Measurements from ENCODE around the gene SAP30BP. TPM values are rescaled to one million over a fixed set of nuclear protein-coding genes. Genes with fewer than 3 reads are reported as not detected.

The SAP30BP gene
- total and polyA plus RNA-seq, 2 experiments from 2014 or later: 44.9 to 97.9 TPM

DNA sequence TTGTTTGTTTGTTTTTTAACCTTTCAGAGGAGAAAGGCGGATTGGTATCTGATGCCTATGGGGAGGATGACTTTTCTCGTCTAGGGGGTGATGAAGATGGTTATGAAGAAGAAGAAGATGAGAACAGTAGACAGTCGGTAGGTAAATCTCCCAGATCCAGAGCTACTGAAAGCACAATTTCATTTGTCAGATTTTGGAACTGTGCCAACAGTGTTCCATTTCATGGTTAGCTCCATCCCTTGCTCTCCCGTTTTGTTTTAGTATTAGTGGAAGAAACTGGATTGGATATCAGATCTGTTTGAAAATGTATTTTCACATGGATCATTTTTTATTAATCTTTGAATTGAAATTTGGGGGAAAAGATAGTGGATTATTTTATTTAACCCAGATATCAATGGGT is 1.4 kb downstream of the SAP30BP start:
- Histone ChIP-seq H4K20me1 (replicated peaks; ENCODE audit: insufficient read depth) (peaks cover 16% of the 10 kb centered on the region), H3K4me1 (ENCODE audit: insufficient read depth) (peaks cover 14% of the 10 kb centered on the region), H3K79me2 (replicated peaks; ENCODE audit: insufficient read depth) (peaks cover 71% of the 10 kb centered on the region), H3K4me2 (peak overlapping the region; percentile 99), H2AFZ (no peak overlapping the region), H3K36me3 (ENCODE audit: insufficient read depth) (peaks cover 28% of the 10 kb centered on the region), H3K27ac (ENCODE audit: low read depth) (no peak overlapping the region), H3K4me3 (peak overlapping the region; percentile 81), H3K27me3 (ENCODE audit: insufficient read depth) (no peaks in the 10 kb centered on the region), H3F3A (replicated peaks; ENCODE audit: low read depth) (peaks cover 11% of the 10 kb centered on the region), H3K9me2 (ENCODE audit: insufficient read depth) (no peaks in the 10 kb centered on the region)
- Mint-ChIP-seq H3K27me3 (ENCODE audit: insufficient read depth, low read depth, poor library complexity) (no peaks in the 10 kb centered on the region), H3K27ac (no peak overlapping the region), H3K9me3 (no peaks in the 10 kb centered on the region), H3K36me3 (ENCODE audit: low read depth) (peaks cover 46% of the 10 kb centered on the region), H3K4me1 (peaks cover 10% of the 10 kb centered on the region), H3K4me3 (no peak overlapping the region)
- no peak for TF ChIP-seq ZNF331 (CRISPR knock-in tag; IDR thresholded peaks at IDR 0.05; ENCODE audit: low read depth)
- TF ChIP-seq NANOG (IDR thresholded peaks at IDR 0.05; ENCODE audit: borderline replicate concordance): no peak
- no peak for TF ChIP-seq ZNF114 (CRISPR knock-in tag; IDR thresholded peaks at IDR 0.05)
- TF ChIP-seq JUNB (IDR thresholded peaks at IDR 0.05; ENCODE audit: unreplicated experiment): no peak
- TF ChIP-seq CREB1 (CRISPR knock-in tag; IDR thresholded peaks at IDR 0.05; ENCODE audit: low read depth): no peak
- DNase-seq (ENCODE audit: low spot score) (no peak), ATAC-seq (no peak)

DNA sequence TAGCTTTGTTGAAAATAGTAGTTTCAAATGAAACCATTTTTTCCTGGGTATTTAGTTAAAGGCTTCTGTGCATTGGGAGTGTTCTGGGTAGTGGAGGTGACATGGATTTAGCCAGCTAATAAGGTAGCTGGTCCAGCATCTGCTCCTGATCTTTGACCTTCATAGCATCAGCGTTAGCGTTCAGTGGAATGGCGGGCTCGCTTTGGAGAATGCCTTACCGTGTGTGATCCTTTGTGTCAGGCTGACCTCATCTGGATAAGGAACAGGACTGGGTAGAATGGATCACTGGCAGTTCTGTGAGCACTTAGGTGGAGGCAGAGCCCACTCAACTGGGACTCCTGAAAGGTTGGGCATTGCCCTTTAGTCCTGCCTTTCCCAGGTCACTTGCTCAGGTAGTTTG is 3.7 kb downstream of the SAP30BP start:
- H3K4me3 ChIP-seq: no peak overlapping the region
- H4K20me1 ChIP-seq (replicated peaks; ENCODE audit: insufficient read depth): peaks cover 18% of the 10 kb centered on the region
- no peak overlapping the region for H3K4me3 Mint-ChIP-seq
- H3K27ac ChIP-seq (ENCODE audit: low read depth): no peak overlapping the region
- peaks cover 8% of the 10 kb centered on the region for H3K4me1 Mint-ChIP-seq
- H2AFZ ChIP-seq: no peak overlapping the region
- H3F3A ChIP-seq (replicated peaks; ENCODE audit: low read depth): peaks cover 11% of the 10 kb centered on the region
- H3K36me3 Mint-ChIP-seq (ENCODE audit: low read depth): peaks cover 46% of the 10 kb centered on the region
- no peak overlapping the region for H3K4me2 ChIP-seq
- ATAC-seq (no peak), DNase-seq (ENCODE audit: low spot score) (no peak)
- H3K79me2 ChIP-seq (replicated peaks; ENCODE audit: insufficient read depth): peaks cover 69% of the 10 kb centered on the region
- H3K4me1 ChIP-seq (ENCODE audit: insufficient read depth): peaks cover 14% of the 10 kb centered on the region
- peaks cover 5% of the 10 kb centered on the region for H3K27me3 Mint-ChIP-seq (ENCODE audit: insufficient read depth, low read depth, poor library complexity)
- H3K27me3 ChIP-seq (ENCODE audit: insufficient read depth): no peaks in the 10 kb centered on the region
- no peak overlapping the region for H3K27ac Mint-ChIP-seq
- H3K9me2 ChIP-seq (ENCODE audit: insufficient read depth): no peaks in the 10 kb centered on the region
- peaks cover 28% of the 10 kb centered on the region for H3K36me3 ChIP-seq (ENCODE audit: insufficient read depth)
- H3K9me3 Mint-ChIP-seq: no peaks in the 10 kb centered on the region
- TF ChIP-seq EZH2 (IDR thresholded peaks at IDR 0.05; ENCODE audit: low read depth, unreplicated experiment) (no peak), STAT1 (IDR thresholded peaks at IDR 0.05; ENCODE audit: unreplicated experiment) (no peak), EZH2phosphoT487 (IDR thresholded peaks at IDR 0.05; ENCODE audit: unreplicated experiment) (no peak), REST (IDR thresholded peaks at IDR 0.05; ENCODE audit: unreplicated experiment) (no peak), ZNF331 (CRISPR knock-in tag; IDR thresholded peaks at IDR 0.05; ENCODE audit: low read depth) (no peak), CREB1 (CRISPR knock-in tag; IDR thresholded peaks at IDR 0.05; ENCODE audit: low read depth) (no peak), POLR2AphosphoS5 (IDR thresholded peaks at IDR 0.05; ENCODE audit: low read depth) (no peak)
- TF ChIP-seq, protein P1, sequence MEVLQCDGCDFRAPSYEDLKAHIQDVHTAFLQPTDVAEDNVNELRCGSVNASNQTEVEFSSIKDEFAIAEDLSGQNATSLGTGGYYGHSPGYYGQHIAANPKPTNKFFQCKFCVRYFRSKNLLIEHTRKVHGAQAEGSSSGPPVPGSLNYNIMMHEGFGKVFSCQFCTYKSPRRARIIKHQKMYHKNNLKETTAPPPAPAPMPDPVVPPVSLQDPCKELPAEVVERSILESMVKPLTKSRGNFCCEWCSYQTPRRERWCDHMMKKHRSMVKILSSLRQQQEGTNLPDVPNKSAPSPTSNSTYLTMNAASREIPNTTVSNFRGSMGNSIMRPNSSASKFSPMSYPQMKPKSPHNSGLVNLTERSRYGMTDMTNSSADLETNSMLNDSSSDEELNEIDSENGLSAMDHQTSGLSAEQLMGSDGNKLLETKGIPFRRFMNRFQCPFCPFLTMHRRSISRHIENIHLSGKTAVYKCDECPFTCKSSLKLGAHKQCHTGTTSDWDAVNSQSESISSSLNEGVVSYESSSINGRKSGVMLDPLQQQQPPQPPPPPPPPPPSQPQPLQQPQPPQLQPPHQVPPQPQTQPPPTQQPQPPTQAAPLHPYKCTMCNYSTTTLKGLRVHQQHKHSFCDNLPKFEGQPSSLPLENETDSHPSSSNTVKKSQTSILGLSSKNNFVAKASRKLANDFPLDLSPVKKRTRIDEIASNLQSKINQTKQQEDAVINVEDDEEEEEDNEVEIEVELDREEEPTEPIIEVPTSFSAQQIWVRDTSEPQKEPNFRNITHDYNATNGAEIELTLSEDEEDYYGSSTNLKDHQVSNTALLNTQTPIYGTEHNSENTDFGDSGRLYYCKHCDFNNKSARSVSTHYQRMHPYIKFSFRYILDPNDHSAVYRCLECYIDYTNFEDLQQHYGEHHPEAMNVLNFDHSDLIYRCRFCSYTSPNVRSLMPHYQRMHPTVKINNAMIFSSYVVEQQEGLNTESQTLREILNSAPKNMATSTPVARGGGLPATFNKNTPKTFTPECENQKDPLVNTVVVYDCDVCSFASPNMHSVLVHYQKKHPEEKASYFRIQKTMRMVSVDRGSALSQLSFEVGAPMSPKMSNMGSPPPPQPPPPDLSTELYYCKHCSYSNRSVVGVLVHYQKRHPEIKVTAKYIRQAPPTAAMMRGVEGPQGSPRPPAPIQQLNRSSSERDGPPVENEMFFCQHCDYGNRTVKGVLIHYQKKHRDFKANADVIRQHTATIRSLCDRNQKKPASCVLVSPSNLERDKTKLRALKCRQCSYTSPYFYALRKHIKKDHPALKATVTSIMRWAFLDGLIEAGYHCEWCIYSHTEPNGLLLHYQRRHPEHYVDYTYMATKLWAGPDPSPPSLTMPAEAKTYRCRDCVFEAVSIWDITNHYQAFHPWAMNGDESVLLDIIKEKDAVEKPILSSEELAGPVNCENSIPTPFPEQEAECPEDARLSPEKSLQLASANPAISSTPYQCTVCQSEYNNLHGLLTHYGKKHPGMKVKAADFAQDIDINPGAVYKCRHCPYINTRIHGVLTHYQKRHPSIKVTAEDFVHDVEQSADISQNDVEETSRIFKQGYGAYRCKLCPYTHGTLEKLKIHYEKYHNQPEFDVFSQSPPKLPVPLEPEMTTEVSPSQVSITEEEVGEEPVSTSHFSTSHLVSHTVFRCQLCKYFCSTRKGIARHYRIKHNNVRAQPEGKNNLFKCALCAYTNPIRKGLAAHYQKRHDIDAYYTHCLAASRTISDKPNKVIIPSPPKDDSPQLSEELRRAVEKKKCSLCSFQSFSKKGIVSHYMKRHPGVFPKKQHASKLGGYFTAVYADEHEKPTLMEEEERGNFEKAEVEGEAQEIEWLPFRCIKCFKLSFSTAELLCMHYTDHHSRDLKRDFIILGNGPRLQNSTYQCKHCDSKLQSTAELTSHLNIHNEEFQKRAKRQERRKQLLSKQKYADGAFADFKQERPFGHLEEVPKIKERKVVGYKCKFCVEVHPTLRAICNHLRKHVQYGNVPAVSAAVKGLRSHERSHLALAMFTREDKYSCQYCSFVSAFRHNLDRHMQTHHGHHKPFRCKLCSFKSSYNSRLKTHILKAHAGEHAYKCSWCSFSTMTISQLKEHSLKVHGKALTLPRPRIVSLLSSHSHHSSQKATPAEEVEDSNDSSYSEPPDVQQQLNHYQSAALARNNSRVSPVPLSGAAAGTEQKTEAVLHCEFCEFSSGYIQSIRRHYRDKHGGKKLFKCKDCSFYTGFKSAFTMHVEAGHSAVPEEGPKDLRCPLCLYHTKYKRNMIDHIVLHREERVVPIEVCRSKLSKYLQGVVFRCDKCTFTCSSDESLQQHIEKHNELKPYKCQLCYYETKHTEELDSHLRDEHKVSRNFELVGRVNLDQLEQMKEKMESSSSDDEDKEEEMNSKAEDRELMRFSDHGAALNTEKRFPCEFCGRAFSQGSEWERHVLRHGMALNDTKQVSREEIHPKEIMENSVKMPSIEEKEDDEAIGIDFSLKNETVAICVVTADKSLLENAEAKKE (CRISPR knock-in tag; IDR thresholded peaks at IDR 0.05): no peak
- TF ChIP-seq, protein P2, sequence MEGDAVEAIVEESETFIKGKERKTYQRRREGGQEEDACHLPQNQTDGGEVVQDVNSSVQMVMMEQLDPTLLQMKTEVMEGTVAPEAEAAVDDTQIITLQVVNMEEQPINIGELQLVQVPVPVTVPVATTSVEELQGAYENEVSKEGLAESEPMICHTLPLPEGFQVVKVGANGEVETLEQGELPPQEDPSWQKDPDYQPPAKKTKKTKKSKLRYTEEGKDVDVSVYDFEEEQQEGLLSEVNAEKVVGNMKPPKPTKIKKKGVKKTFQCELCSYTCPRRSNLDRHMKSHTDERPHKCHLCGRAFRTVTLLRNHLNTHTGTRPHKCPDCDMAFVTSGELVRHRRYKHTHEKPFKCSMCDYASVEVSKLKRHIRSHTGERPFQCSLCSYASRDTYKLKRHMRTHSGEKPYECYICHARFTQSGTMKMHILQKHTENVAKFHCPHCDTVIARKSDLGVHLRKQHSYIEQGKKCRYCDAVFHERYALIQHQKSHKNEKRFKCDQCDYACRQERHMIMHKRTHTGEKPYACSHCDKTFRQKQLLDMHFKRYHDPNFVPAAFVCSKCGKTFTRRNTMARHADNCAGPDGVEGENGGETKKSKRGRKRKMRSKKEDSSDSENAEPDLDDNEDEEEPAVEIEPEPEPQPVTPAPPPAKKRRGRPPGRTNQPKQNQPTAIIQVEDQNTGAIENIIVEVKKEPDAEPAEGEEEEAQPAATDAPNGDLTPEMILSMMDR (conservative IDR thresholded peaks at IDR 0.05; ENCODE audit: low read depth in 2 of 2): no peak

Measured in GM23338 (cell line).